Astrocyte (in vitro differentiated cells and primary cell): ENCODE results near the gene ARSI. TPM values are rescaled to one million over a fixed set of nuclear protein-coding genes. Genes with fewer than 3 reads are reported as not detected.

Experiments
- DNase-seq: peaks from one replicate; pipeline ENCODE4 v3.0.0-alpha.2; 2010; ENCODE audit warnings: low read depth
- FAIRE-seq: peaks from 2 replicates; lab custom pipeline; 2011; peaks lifted over from hg19 to GRCh38; lab: Jason Lieb, UNC
- H2AFZ ChIP-seq: 2 replicates; pipeline ENCODE4 v1.6.0; 2012; ENCODE audit warnings: low read depth, low read length, inconsistent platforms
- H3K27ac ChIP-seq: 2 replicates; pipeline ENCODE4 v1.5.1; 2011; ENCODE audit warnings: low read depth, low read length, inconsistent platforms
- H3K27me3 ChIP-seq: 2 replicates; pipeline ENCODE4 v1.6.0; 2011; ENCODE audit warnings: low read length, inconsistent platforms; ENCODE audit not compliant: insufficient read depth
- H3K36me3 ChIP-seq: 2 replicates; pipeline ENCODE4 v1.5.1; 2011; ENCODE audit warnings: low read length, inconsistent platforms; ENCODE audit not compliant: insufficient read depth
- H3K4me1 ChIP-seq: 2 replicates; pipeline ENCODE4 v1.5.1; 2011; ENCODE audit warnings: low read length, inconsistent platforms; ENCODE audit not compliant: insufficient read depth
- H3K4me2 ChIP-seq: 2 replicates; pipeline ENCODE4 v1.6.0; 2012; ENCODE audit warnings: low read length, inconsistent platforms
- H3K4me3 ChIP-seq: 2 replicates; pipeline ENCODE4 v1.5.1; 2011; ENCODE audit warnings: low read depth, mild to moderate bottlenecking, low read length, inconsistent platforms; ENCODE audit not compliant: insufficient read depth
- H3K79me2 ChIP-seq: 2 replicates; pipeline ENCODE4 v1.6.0; 2012; ENCODE audit warnings: mild to moderate bottlenecking, low read length, inconsistent platforms; ENCODE audit not compliant: insufficient read depth
- H3K9ac ChIP-seq: 2 replicates; pipeline ENCODE4 v1.6.0; 2012; ENCODE audit warnings: mild to moderate bottlenecking, low read length, inconsistent platforms
- H3K9me3 ChIP-seq: 2 replicates; pipeline ENCODE4 v1.5.1; 2012; ENCODE audit warnings: low read depth, mild to moderate bottlenecking, low read length, inconsistent platforms; ENCODE audit not compliant: insufficient read depth
- H4K20me1 ChIP-seq: 2 replicates; pipeline ENCODE4 v1.6.0; 2012; ENCODE audit warnings: low read length, inconsistent platforms; ENCODE audit not compliant: insufficient read depth
- H3K27ac Mint-ChIP-seq: one replicate; pipeline ENCODE4 v1.8.0; 2021; ENCODE audit warnings: mild to moderate bottlenecking, mixed read lengths; ENCODE audit not compliant: unreplicated experiment
- H3K27me3 Mint-ChIP-seq: one replicate; pipeline ENCODE4 v1.8.0; 2021; ENCODE audit warnings: low read depth, mixed read lengths; ENCODE audit not compliant: unreplicated experiment
- H3K36me3 Mint-ChIP-seq: one replicate; pipeline ENCODE4 v1.8.0; 2021; ENCODE audit warnings: low read depth, mixed read lengths; ENCODE audit not compliant: unreplicated experiment
- H3K4me1 Mint-ChIP-seq: one replicate; pipeline ENCODE4 v1.8.0; 2021; ENCODE audit warnings: low read depth, mixed read lengths; ENCODE audit not compliant: unreplicated experiment
- H3K4me3 Mint-ChIP-seq: one replicate; pipeline ENCODE4 v1.8.0; 2021; ENCODE audit warnings: mild to moderate bottlenecking, moderate library complexity, mixed read lengths; ENCODE audit not compliant: unreplicated experiment
- H3K9me3 Mint-ChIP-seq: one replicate; pipeline ENCODE4 v1.8.0; 2021; ENCODE audit warnings: mild to moderate bottlenecking, mixed read lengths; ENCODE audit not compliant: unreplicated experiment
- EZH2 ChIP-seq: IDR thresholded peaks from 2 replicates; pipeline ENCODE4 v1.6.1; 2012; ENCODE audit warnings: mild to moderate bottlenecking, low read length, inconsistent platforms; ENCODE audit not compliant: insufficient read depth
- total RNA-seq: library from RNA; stranded (reverse); gene quantifications from 2 replicates; pipeline ENCODE4 v1.2.1, GENCODE V29; 2021
- TF ChIP-seq, protein P1 (sequence below): IDR thresholded peaks from 2 replicates; pipeline ENCODE4 v1.5.1; 2011; ENCODE audit warnings: low read depth, mild to moderate bottlenecking, inconsistent platforms, low read length, moderate library complexity; ENCODE audit not compliant: insufficient read depth

The ARSI gene
- total RNA-seq, 1 donor from 2014 or later = 23.0 TPM

- no peaks in the 10 kb centered on the region for H3K27me3 ChIP-seq
Measured at GRCh38 chr5:150349681-150350275, 47.1 kb upstream of the ARSI start.

GRCh38 chr5:150347451-150347850, 44.7 kb upstream of the ARSI start:
- Histone ChIP-seq H3K27ac (no peak overlapping the region), H3K4me1 (no peaks in the 10 kb centered on the region), H3K36me3 (no peaks in the 10 kb centered on the region), H3K27me3 (no peaks in the 10 kb centered on the region), H3K9me3 (no peaks in the 10 kb centered on the region), H3K4me3 (no peak overlapping the region), H3K4me2 (no peak overlapping the region), H3K9ac (no peak overlapping the region), H4K20me1 (no peaks in the 10 kb centered on the region), H3K79me2 (no peaks in the 10 kb centered on the region), H2AFZ (no peak overlapping the region)
- no peak overlapping the region for H3K4me3 Mint-ChIP-seq
- DNase-seq (no peak), FAIRE-seq (no peak)
- H3K9me3 Mint-ChIP-seq = no peaks in the 10 kb centered on the region
- H3K4me1 Mint-ChIP-seq = peaks cover 14% of the 10 kb centered on the region
- no peak for TF ChIP-seq EZH2
- TF ChIP-seq, protein P1, sequence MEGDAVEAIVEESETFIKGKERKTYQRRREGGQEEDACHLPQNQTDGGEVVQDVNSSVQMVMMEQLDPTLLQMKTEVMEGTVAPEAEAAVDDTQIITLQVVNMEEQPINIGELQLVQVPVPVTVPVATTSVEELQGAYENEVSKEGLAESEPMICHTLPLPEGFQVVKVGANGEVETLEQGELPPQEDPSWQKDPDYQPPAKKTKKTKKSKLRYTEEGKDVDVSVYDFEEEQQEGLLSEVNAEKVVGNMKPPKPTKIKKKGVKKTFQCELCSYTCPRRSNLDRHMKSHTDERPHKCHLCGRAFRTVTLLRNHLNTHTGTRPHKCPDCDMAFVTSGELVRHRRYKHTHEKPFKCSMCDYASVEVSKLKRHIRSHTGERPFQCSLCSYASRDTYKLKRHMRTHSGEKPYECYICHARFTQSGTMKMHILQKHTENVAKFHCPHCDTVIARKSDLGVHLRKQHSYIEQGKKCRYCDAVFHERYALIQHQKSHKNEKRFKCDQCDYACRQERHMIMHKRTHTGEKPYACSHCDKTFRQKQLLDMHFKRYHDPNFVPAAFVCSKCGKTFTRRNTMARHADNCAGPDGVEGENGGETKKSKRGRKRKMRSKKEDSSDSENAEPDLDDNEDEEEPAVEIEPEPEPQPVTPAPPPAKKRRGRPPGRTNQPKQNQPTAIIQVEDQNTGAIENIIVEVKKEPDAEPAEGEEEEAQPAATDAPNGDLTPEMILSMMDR = no peak
- H3K27me3 Mint-ChIP-seq = peaks cover 3% of the 10 kb centered on the region
- H3K27ac Mint-ChIP-seq = no peak overlapping the region
- no peaks in the 10 kb centered on the region for H3K36me3 Mint-ChIP-seq

More at GRCh38 chr5:150349681-150350275, 47.1 kb upstream of the ARSI start:
- no peak for TF ChIP-seq EZH2
- TF ChIP-seq, protein P1 = no peak
- Mint-ChIP-seq H3K27ac (no peak overlapping the region), H3K27me3 (peaks cover 3% of the 10 kb centered on the region), H3K4me3 (no peak overlapping the region), H3K4me1 (peaks cover 18% of the 10 kb centered on the region), H3K9me3 (no peaks in the 10 kb centered on the region), H3K36me3 (no peaks in the 10 kb centered on the region)
- DNase-seq (no peak), FAIRE-seq (no peak)
- H4K20me1 ChIP-seq = no peaks in the 10 kb centered on the region
- no peaks in the 10 kb centered on the region for H3K9me3 ChIP-seq
- no peaks in the 10 kb centered on the region for H3K79me2 ChIP-seq
- H2AFZ ChIP-seq = no peak overlapping the region
- no peaks in the 10 kb centered on the region for H3K4me1 ChIP-seq
- H3K4me3 ChIP-seq = no peak overlapping the region
- no peaks in the 10 kb centered on the region for H3K36me3 ChIP-seq
- no peak overlapping the region for H3K9ac ChIP-seq
- H3K4me2 ChIP-seq = no peak overlapping the region
- H3K27ac ChIP-seq = no peak overlapping the region

DNA sequence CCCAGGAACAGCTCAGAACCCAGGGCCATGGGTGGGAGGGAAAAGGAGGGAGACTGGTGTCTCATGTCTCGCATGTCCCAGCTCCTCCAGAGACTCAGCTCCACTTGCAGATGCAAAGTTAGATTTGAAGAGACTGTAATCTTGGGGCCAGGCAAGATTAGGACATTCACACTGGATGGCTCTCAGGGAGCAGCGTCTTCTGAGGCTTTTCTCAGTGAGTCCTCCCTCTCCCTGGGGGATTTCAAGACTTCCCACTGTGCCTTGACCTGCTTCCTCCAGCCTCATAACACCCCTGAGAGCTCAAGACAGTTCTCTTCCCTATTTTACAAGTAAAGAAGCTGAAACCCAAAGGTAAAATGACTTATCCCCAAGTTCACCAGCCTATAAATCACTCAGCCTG, 44.3 kb upstream of the ARSI start:
- Histone ChIP-seq H3K79me2 (no peaks in the 10 kb centered on the region), H3K27me3 (no peaks in the 10 kb centered on the region), H2AFZ (no peak overlapping the region), H3K9me3 (no peaks in the 10 kb centered on the region), H3K27ac (no peak overlapping the region), H4K20me1 (no peaks in the 10 kb centered on the region), H3K36me3 (no peaks in the 10 kb centered on the region), H3K4me3 (no peak overlapping the region), H3K4me1 (no peaks in the 10 kb centered on the region), H3K4me2 (no peak overlapping the region), H3K9ac (no peak overlapping the region)
- peaks cover 14% of the 10 kb centered on the region for H3K4me1 Mint-ChIP-seq
- H3K36me3 Mint-ChIP-seq = peaks cover 3% of the 10 kb centered on the region
- DNase-seq (no peak), FAIRE-seq (no peak)
- peaks cover 3% of the 10 kb centered on the region for H3K27me3 Mint-ChIP-seq
- H3K27ac Mint-ChIP-seq = no peak overlapping the region
- H3K4me3 Mint-ChIP-seq = no peak overlapping the region
- no peak for TF ChIP-seq EZH2
- TF ChIP-seq, protein P1 = no peak
- no peaks in the 10 kb centered on the region for H3K9me3 Mint-ChIP-seq
